ENCODE measurements around the gene NBPF3.
A peak's percentile ranks its signal among the peaks of the same experiment; 100 is the strongest.
"Not testable (repeated sequence)": the region's sequence is repeated elsewhere in the genome, so short reads cannot be mapped to it uniquely, and the experiment has no call there.

Gene NBPF3

GRCh38 chr1:21495225-21495820, 55.4 kb downstream of the NBPF3 start:
- DNase-seq, result no peak

DNA sequence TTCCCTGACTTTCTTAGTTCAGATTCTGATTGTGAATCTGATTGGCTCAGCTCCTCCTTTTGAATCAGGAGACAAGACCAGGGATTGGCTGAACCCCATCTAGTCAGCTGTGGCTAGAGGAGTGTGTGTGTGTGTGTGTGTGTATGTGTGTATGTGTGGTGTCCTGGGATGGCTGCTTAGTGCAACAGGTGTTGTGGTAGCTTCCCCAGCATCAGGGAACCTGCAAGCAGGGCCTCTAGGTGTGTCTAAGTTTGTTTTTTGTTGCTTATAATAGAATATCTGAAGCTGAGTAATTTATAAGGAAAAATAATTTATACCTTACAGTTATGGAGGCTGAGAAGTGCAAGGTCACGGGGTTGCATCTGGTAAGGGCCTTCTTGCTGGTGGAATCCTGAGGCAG, 56.1 kb downstream of the NBPF3 start:
- DNase-seq, result no peak

DNA sequence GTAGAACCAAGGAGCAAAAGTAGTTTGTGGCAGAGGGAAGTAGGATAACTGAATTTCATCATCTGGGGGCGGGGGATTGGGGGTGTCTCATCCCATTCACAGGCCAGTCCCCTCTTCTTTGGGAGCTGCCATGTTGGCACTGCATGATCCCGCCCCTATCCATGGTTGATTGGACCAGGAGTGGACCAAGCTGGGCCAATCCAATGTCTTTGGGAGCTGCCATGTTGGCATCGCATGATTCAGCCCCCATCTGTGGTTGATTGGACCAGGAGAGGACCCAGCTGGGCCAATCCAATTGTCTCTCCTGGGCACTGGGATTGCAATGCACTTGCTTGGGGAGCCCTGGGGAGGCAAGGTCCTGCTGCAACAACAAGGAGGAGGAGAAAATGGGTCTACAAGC, 56.9 kb downstream of the NBPF3 start:
- no peak for DNase-seq

GRCh38 chr1:21497466-21498061, 57.6 kb downstream of the NBPF3 start:
- no peak for DNase-seq

DNA sequence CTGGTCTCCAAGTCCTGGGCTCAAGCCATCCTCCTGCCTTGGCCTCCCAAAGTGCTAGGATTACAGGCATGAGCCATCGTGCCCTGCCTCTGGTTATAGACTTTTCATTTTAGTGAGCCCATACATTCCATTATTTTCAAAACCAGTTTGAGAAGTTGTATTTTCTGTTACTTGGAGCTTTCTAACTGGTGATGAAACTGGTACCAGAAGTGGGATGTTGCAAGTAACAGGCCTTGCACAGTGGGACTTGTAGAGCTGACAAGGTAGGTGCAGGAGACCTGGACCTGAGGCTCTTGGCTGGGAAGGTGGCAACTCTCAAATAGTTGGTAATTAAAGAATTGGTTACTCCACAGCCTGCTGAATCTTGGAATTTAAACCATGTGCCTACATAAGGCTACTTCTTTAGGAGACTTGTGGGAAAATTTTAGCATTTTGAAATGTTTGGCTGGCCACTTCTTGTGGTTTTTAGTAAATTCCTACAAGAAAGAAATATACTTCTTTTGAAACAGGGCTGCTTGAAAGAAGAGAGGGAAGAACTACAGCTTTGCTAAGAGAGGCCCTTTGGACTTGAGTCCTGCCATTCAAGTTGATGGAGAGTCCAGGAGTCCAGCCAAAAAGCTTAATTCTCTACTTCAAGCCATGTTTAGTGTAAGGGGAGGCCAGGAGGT, 59.5 kb downstream of the NBPF3 start:
- no peak for DNase-seq

DNA sequence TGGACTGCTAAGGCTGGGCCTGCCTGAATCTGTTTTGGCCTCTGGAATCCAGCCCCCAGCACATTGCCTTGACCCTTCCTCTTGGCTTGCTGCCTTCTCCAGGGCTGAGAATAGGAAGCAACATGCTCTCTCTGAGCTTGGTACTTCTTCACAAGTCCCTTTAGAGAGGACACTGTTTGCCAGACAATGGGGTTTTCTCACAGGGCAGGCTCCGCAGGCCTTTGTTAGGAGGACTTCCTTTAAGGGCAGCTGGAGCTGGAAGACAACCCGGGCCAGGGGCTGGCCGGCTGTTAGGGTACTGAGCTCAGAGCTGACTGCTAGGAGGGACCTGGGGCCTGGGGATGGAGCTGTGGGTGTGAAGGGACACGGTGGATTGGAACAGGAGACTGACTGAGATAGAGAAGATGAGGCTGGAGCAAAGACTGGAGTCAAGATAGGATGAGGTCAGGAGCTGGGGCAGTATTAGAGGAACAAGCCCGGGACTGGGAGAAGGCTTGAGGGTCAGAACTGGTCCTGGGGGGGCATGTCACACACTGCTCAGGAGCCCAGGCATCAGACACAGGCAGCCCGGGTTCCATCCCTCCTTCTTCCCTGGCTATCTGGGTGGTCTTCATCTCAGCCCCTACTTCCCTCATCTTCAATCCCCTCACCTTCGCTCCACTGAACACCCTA, 63.9 kb downstream of the NBPF3 start:
- no peak for DNase-seq

DNA sequence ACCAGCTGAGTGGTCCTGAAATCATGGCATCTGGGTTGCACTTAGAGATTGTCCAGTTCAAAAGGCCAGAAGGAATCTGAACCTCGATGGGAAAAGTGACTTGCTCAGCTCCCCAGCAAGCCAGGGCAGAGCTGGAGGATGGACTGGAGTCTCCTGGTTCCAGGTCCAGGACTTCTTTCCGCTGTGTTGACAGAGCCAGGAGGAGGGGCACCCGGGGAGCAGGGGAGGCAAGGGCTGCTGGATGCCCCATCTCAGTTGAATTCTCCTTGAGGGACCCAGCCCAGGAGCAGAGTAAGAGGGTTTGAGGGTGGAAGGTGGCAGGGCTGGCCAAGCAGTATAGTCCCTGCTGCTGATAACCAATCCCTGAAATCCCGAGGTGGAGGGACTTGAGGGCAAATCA, 66.9 kb downstream of the NBPF3 start:
- DNase-seq, result no peak

- DNase-seq, result no peak
Observed at GRCh38 chr1:21507511-21508270, 67.8 kb downstream of the NBPF3 start.

DNA sequence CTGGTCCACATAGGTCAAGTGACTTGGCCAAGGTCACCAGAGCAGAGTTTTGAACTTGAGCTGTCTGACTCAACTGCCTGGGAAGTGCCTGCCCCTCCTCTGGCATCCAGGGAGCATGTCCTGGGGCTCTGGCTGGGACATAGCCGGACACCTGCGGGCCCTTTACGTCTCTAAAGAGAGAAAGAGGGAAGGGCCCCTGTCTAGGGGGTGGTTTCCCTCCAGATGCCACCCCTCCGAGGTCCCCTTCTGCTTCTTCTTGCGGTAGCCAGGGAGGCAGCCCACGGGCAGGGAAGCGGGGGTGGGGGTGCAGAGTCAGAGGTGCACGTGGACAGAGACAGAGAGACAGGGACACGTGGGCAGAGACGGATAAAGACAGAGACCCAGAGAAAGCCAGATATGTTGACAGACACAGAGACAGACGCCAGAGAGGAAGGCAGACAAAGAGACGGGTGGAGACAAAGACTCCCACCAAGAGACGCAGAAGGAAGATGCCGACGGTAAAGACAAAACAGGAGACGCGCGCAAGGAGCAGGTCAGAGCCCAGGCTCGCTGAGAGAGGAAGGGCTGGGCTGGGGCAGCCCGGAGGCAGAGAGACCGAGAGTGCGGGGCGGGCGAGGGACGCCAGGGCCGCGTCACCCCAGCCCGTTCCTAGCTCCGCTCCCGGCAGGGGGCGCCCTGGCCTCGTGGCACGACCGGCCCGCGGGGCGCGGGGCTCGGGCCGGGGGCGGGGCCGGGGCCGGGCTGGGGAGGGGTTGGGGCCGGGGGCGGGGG, 68.8 kb downstream of the NBPF3 start:
- peak; percentile 36 for DNase-seq

DNA sequence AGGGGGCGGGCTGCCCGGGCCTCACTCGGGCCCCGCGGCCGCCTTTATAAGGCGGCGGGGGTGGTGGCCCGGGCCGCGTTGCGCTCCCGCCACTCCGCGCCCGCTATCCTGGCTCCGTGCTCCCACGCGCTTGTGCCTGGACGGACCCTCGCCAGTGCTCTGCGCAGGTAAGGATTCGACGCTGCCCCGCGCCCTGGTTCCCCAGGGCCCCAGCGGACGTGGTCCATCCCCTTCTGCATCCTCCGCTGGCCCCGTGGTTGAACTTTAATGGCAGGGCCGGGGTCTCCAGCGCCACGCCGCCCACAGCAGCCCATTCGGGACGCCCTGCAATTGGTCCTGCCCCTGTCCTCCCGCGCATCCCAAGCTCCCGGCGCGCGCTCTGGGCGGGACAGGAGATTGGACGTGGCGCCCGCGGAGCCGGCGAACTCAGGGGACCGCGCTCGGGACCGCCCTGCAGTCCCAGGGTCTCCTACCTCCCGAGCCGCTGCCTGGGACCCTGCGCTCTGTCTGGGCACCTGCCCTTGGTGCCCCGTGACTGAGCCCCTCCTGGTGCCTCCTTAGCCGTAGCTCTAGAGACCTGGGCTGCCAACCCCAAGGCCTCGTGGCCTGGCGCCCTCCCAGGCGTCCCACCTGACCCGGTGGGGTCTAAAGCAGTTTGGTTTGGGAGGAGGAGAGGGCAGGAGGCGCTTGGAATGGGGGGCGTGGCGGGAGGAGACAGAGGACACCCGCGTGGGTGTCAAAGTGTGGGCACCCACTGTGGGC, 69.6 kb downstream of the NBPF3 start, which contains the start of gene ALPL:
ALPL (plus strand) TSS at position 73 of the 762 bp plus-strand sequence. CDS start 44,659 bp downstream, outside the sequence.
- DNase-seq, result no peak

DNA sequence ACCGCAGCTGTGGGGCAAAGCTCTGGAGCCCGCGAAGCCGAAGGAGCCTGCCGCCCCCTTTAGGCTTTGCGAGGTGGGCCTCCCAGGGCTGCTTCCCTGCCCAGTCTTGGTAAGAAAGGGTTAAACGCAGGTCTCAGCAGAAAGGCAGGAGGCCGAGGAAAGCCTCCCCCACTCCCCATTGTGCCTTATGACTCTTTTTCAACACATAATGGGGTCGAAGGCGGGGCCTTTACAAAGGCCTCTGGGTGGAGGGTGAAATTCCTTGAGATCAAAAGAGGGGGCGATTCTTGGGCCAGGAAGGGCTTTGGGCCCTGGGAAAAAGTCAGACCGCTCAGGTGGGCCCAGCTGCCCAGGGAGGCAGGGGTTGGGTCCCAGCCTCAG, 70.2 kb downstream of the NBPF3 start:
- no peak for DNase-seq

- no peak for DNase-seq
Observed at GRCh38 chr1:21510885-21511578, 71.1 kb downstream of the NBPF3 start.

DNA sequence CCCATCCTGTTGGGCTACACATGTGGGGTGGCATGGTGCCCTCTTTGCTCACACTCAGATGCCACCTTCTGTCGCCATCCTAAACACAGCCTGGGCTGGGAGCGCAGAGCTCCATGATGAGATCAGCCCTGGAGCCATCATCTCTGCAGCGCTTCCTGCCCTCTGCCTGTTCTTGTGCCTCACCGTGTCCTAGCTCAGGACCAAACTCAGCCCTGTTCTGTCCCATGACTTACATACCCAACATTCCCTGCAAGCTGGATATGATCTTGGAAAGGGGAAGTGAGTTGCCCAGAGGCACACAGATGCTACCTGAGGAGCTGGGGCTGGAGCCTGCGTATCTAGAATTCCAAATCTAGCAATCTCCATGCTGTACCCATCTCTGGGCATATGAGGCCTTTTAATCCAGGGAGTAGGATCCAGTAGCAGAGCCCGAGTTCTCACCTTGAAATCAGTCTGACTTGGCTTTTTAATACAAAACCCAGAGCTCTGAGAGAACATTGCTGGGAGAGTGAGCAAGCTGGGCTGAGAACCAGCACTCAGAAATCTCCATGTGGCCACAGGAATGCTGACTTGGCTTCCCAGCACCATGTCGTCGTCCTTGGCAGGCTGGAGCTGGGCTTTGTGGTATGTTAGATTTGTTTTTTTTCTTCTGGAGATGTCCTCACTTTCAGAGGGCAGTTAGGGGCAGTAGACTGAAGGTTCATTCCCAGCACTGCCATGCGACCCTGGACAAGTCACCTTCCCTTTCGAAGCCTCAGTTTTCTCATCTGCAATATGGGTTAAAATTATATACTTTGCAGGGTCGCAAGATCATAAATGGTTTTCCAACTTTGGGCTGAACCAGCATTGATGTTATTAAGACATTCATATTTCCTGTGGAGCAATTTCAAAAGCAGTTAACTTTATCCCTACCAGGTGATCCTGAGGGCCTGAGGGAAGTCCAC, 71.9 kb downstream of the NBPF3 start:
- no peak for DNase-seq

DNA sequence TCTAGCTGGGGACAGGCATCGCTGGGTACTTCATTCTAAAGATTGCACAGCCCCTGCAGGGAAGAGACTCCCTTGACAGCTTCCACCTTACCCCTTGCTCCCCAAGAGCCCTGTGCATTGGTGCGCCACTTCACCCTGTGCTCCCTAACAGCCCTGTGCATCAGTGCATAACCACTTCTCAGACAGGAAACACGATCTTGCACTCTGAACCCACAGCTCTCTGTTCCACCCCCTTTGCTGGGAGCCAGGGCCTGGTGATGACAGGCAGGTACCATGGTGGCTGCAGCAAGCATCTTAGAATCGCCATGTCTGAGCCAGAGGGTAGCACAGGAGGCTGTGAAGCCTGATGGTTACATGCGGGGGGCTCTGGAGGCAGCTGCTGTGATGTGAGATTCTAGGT, 74.3 kb downstream of the NBPF3 start:
- DNase-seq, result no peak

DNA sequence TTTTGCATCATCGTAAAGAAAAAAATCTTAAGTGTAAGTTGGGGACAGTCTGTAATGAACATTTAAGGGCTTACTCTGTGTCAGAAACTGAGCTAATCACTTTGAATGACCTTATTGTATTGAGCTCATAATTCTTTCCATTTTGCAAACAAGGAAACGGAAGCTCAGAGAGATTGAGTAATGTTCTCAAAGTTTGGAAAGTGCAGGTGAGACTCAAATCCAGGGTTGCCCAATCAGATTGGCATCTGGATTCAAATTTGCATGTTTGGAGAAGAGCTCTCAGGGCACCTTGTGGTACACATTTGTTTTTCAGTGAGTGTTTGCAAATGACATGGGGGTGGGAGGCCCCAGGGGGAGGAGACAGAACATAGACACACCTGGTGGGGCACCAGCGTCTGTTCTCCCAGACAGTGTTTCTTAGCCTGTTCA, 77.2 kb downstream of the NBPF3 start:
- no peak for DNase-seq

- no peak for DNase-seq
Observed at GRCh38 chr1:21517660-21518480, 77.9 kb downstream of the NBPF3 start.

GRCh38 chr1:21518774-21519455, 79.0 kb downstream of the NBPF3 start:
- no peak for DNase-seq

DNA sequence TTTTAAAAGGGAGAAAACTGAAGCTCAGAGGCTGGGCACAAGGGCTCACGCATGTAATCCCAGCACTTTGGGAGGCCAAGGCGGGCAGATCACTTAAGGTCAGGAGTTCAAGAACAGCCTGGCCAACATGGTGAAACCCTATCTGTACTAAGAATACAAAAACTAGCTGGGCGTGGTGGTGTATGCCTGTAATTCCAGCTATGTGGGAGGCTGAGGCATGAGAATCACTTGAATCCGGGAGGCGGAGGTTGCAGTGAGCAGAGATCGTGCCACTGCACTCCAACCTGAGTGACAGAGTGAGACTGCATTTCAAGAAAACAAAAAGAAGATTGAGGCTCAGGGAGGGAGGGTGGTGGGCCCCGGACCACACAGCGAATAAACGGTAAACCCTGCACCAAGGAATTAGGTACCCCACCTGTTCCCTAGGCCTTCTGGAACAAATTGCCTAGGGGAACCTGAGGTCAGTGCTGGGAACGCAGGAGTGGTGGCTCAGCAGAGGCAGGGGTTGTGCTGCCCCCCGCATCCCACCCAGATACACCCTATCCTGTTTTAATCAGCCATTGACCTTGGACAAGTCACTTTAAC, 79.6 kb downstream of the NBPF3 start:
- not testable (repeated sequence) for DNase-seq
